ENCODE measurements around the gene SLC15A5.

DNA sequence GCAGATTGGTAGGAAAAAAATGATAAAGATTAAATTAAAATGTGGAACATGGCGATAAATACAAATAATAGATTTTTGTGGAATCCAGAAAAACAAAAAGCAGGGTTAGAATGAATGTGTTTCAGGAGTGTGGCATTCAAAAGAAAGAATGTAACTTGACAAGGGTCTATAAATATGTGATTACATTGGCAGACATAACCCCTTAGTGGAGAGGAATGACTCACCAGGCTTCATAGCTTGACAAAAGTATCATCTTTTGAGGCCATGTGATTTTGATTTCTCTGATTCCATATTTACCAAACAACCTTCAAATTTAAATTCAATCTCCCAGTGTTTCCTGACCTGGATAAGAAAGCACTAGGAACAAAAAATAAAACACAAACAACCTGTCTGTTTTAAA lies 45.5 kb upstream of the SLC15A5 start:
- TF ChIP-seq, protein P1, sequence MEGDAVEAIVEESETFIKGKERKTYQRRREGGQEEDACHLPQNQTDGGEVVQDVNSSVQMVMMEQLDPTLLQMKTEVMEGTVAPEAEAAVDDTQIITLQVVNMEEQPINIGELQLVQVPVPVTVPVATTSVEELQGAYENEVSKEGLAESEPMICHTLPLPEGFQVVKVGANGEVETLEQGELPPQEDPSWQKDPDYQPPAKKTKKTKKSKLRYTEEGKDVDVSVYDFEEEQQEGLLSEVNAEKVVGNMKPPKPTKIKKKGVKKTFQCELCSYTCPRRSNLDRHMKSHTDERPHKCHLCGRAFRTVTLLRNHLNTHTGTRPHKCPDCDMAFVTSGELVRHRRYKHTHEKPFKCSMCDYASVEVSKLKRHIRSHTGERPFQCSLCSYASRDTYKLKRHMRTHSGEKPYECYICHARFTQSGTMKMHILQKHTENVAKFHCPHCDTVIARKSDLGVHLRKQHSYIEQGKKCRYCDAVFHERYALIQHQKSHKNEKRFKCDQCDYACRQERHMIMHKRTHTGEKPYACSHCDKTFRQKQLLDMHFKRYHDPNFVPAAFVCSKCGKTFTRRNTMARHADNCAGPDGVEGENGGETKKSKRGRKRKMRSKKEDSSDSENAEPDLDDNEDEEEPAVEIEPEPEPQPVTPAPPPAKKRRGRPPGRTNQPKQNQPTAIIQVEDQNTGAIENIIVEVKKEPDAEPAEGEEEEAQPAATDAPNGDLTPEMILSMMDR (IDR thresholded peaks at IDR 0.05; ENCODE audit: low read depth, low read length), result no peak
- no peak for TF ChIP-seq EZH2phosphoT487 (IDR thresholded peaks at IDR 0.05; ENCODE audit: low read depth)
